ENCODE measurements around the gene PRKAR2A. TPM values are rescaled to one million over a fixed set of nuclear protein-coding genes. Genes with fewer than 3 reads are reported as not detected.
"Not testable (repeated sequence)": the region's sequence is repeated elsewhere in the genome, so short reads cannot be mapped to it uniquely, and the experiment has no call there.

PRKAR2A gene
- total and polyA plus RNA-seq, 2 donors: 20.5 to 23.0 TPM

- Histone ChIP-seq H3K4me1 (ENCODE audit: insufficient read depth) (no peaks in the 10 kb centered on the region), H3K4me3 (ENCODE audit: low read depth, low read length) (no peak overlapping the region), H3K36me3 (ENCODE audit: insufficient read depth) (peaks cover 1% of the 10 kb centered on the region), H3K27ac (ENCODE audit: low read depth) (no peak overlapping the region)
- no peak for DNase-seq (ENCODE audit: extremely low spot score)
These were observed 65.6 kb downstream of the PRKAR2A start for GRCh38 chr3:48782046-48782445.

- 96% methylated on average over 8 of the region's 8 CpGs for WGBS
- not testable (repeated sequence) for H3K4me3 ChIP-seq (ENCODE audit: low read depth, low read length); DNase-seq (ENCODE audit: extremely low spot score); H3K36me3 ChIP-seq (ENCODE audit: insufficient read depth); H3K27ac ChIP-seq (ENCODE audit: low read depth); H3K4me1 ChIP-seq (ENCODE audit: insufficient read depth)
These were observed 69.1 kb downstream of the PRKAR2A start for GRCh38 chr3:48778565-48778964.

- Histone ChIP-seq H3K36me3 (ENCODE audit: insufficient read depth) (peaks cover 1% of the 10 kb centered on the region), H3K4me1 (ENCODE audit: insufficient read depth) (no peaks in the 10 kb centered on the region), H3K4me3 (ENCODE audit: low read depth, low read length) (no peak overlapping the region), H3K27ac (ENCODE audit: low read depth) (no peak overlapping the region)
- no peak for DNase-seq (ENCODE audit: extremely low spot score)
- WGBS: 82% methylated on average over 4 of the region's 4 CpGs
These were observed 70.8 kb downstream of the PRKAR2A start for GRCh38 chr3:48776854-48777253.

GRCh38 chr3:48770192-48770502, 77.5 kb downstream of the PRKAR2A start:
- no peak overlapping the region for H3K27ac ChIP-seq (ENCODE audit: low read depth)
- no peaks in the 10 kb centered on the region for H3K4me1 ChIP-seq (ENCODE audit: insufficient read depth)
- no peak overlapping the region for H3K4me3 ChIP-seq (ENCODE audit: low read depth, low read length)
- WGBS: 83% methylated on average over 4 of the region's 4 CpGs
- no peak for DNase-seq (ENCODE audit: extremely low spot score)
- no peaks in the 10 kb centered on the region for H3K36me3 ChIP-seq (ENCODE audit: insufficient read depth)

GRCh38 chr3:48765376-48765775, 82.3 kb downstream of the PRKAR2A start:
- WGBS: 77% methylated on average over 1 of the region's 1 CpG
- no peaks in the 10 kb centered on the region for H3K4me1 ChIP-seq (ENCODE audit: insufficient read depth)
- H3K4me3 ChIP-seq (ENCODE audit: low read depth, low read length): no peak overlapping the region
- DNase-seq (ENCODE audit: extremely low spot score): no peak
- H3K36me3 ChIP-seq (ENCODE audit: insufficient read depth): peaks cover 4% of the 10 kb centered on the region
- no peak overlapping the region for H3K27ac ChIP-seq (ENCODE audit: low read depth)

GRCh38 chr3:48762816-48763215, 84.9 kb downstream of the PRKAR2A start:
- Histone ChIP-seq H3K36me3 (ENCODE audit: insufficient read depth) (peaks cover 8% of the 10 kb centered on the region), H3K27ac (ENCODE audit: low read depth) (no peak overlapping the region), H3K4me1 (ENCODE audit: insufficient read depth) (no peaks in the 10 kb centered on the region), H3K4me3 (ENCODE audit: low read depth, low read length) (no peak overlapping the region)
- DNase-seq (ENCODE audit: extremely low spot score): no peak
- WGBS: 85% methylated on average over 3 of the region's 3 CpGs

GRCh38 chr3:48759991-48760540, 87.6 kb downstream of the PRKAR2A start:
- not testable (repeated sequence) for DNase-seq (ENCODE audit: extremely low spot score); H3K36me3 ChIP-seq (ENCODE audit: insufficient read depth); H3K4me1 ChIP-seq (ENCODE audit: insufficient read depth); H3K4me3 ChIP-seq (ENCODE audit: low read depth, low read length); H3K27ac ChIP-seq (ENCODE audit: low read depth)
- WGBS: 96% methylated on average over 5 of the region's 5 CpGs

GRCh38 chr3:48759531-48759930, 88.1 kb downstream of the PRKAR2A start:
- not testable (repeated sequence) for H3K27ac ChIP-seq (ENCODE audit: low read depth); DNase-seq (ENCODE audit: extremely low spot score); H3K36me3 ChIP-seq (ENCODE audit: insufficient read depth); H3K4me1 ChIP-seq (ENCODE audit: insufficient read depth); H3K4me3 ChIP-seq (ENCODE audit: low read depth, low read length)
- 92% methylated on average over 6 of the region's 6 CpGs for WGBS

- WGBS: over 99% methylated on average over 4 of the region's 4 CpGs
- peaks cover 6% of the 10 kb centered on the region for H3K36me3 ChIP-seq (ENCODE audit: insufficient read depth)
- no peak overlapping the region for H3K27ac ChIP-seq (ENCODE audit: low read depth)
- no peak overlapping the region for H3K4me3 ChIP-seq (ENCODE audit: low read depth, low read length)
- no peak for DNase-seq (ENCODE audit: extremely low spot score)
- H3K4me1 ChIP-seq (ENCODE audit: insufficient read depth): no peaks in the 10 kb centered on the region
These were observed 88.6 kb downstream of the PRKAR2A start for GRCh38 chr3:48759071-48759470.

GRCh38 chr3:48756640-48757039, 91.0 kb downstream of the PRKAR2A start:
- no peak overlapping the region for H3K4me3 ChIP-seq (ENCODE audit: low read depth, low read length)
- no peak overlapping the region for H3K27ac ChIP-seq (ENCODE audit: low read depth)
- H3K36me3 ChIP-seq (ENCODE audit: insufficient read depth): peaks cover 5% of the 10 kb centered on the region
- H3K4me1 ChIP-seq (ENCODE audit: insufficient read depth): no peaks in the 10 kb centered on the region
- DNase-seq (ENCODE audit: extremely low spot score): no peak
- WGBS: 86% methylated on average over 5 of the region's 5 CpGs

GRCh38 chr3:48750856-48751255, 96.8 kb downstream of the PRKAR2A start:
- Histone ChIP-seq H3K36me3 (ENCODE audit: insufficient read depth) (peaks cover 4% of the 10 kb centered on the region), H3K4me1 (ENCODE audit: insufficient read depth) (no peaks in the 10 kb centered on the region), H3K4me3 (ENCODE audit: low read depth, low read length) (no peak overlapping the region), H3K27ac (ENCODE audit: low read depth) (no peak overlapping the region)
- WGBS: 82% methylated on average over 1 of the region's 1 CpG
- no peak for DNase-seq (ENCODE audit: extremely low spot score)

GRCh38 chr3:48748754-48749153, 98.9 kb downstream of the PRKAR2A start:
- Histone ChIP-seq H3K36me3 (ENCODE audit: insufficient read depth) (peaks cover 4% of the 10 kb centered on the region), H3K4me3 (ENCODE audit: low read depth, low read length) (no peak overlapping the region), H3K27ac (ENCODE audit: low read depth) (no peak overlapping the region), H3K4me1 (ENCODE audit: insufficient read depth) (no peaks in the 10 kb centered on the region)
- no peak for DNase-seq (ENCODE audit: extremely low spot score)
- WGBS: 93% methylated on average over 3 of the region's 3 CpGs

- peaks cover 2% of the 10 kb centered on the region for H3K36me3 ChIP-seq (ENCODE audit: insufficient read depth)
- no peak for DNase-seq (ENCODE audit: extremely low spot score)
- no peak overlapping the region for H3K27ac ChIP-seq (ENCODE audit: low read depth)
- no peak overlapping the region for H3K4me3 ChIP-seq (ENCODE audit: low read depth, low read length)
- 59% methylated on average over 4 of the region's 4 CpGs for WGBS
- no peaks in the 10 kb centered on the region for H3K4me1 ChIP-seq (ENCODE audit: insufficient read depth)
These were observed 100.0 kb downstream of the PRKAR2A start for GRCh38 chr3:48747706-48748105.

- DNase-seq (ENCODE audit: extremely low spot score): no peak
- 59% methylated on average over 4 of the region's 4 CpGs for WGBS
- H3K27ac ChIP-seq (ENCODE audit: low read depth): no peak overlapping the region
- H3K4me3 ChIP-seq (ENCODE audit: low read depth, low read length): no peak overlapping the region
- peaks cover 2% of the 10 kb centered on the region for H3K36me3 ChIP-seq (ENCODE audit: insufficient read depth)
- no peaks in the 10 kb centered on the region for H3K4me1 ChIP-seq (ENCODE audit: insufficient read depth)
These were observed 100.6 kb downstream of the PRKAR2A start for GRCh38 chr3:48747015-48747615.

- WGBS: 90% methylated on average over 7 of the region's 7 CpGs
- DNase-seq (ENCODE audit: extremely low spot score): no peak
- Histone ChIP-seq H3K36me3 (ENCODE audit: insufficient read depth) (no peaks in the 10 kb centered on the region), H3K27ac (ENCODE audit: low read depth) (no peak overlapping the region), H3K4me3 (ENCODE audit: low read depth, low read length) (no peak overlapping the region), H3K4me1 (ENCODE audit: insufficient read depth) (no peaks in the 10 kb centered on the region)
These were observed 103.9 kb downstream of the PRKAR2A start for GRCh38 chr3:48743773-48744172.

Measured in urinary bladder (tissue), 4 donors.